Activated T-helper 9 cell treated with anti-CD3 and anti-CD28 coated beads, Interleukin-2, amount 50 U/mL, for 16 hours (primary cell): Measurements from ENCODE around the gene FAM98B.
"Not testable (repeated sequence)": the region's sequence is repeated elsewhere in the genome, so short reads cannot be mapped to it uniquely, and the experiment has no call there.

ENCODE experiments used
- DNase-seq: peaks from one replicate; pipeline ENCODE4 v3.0.0-alpha.2; 2020; ENCODE audit warnings: low read depth

The FAM98B gene

DNA sequence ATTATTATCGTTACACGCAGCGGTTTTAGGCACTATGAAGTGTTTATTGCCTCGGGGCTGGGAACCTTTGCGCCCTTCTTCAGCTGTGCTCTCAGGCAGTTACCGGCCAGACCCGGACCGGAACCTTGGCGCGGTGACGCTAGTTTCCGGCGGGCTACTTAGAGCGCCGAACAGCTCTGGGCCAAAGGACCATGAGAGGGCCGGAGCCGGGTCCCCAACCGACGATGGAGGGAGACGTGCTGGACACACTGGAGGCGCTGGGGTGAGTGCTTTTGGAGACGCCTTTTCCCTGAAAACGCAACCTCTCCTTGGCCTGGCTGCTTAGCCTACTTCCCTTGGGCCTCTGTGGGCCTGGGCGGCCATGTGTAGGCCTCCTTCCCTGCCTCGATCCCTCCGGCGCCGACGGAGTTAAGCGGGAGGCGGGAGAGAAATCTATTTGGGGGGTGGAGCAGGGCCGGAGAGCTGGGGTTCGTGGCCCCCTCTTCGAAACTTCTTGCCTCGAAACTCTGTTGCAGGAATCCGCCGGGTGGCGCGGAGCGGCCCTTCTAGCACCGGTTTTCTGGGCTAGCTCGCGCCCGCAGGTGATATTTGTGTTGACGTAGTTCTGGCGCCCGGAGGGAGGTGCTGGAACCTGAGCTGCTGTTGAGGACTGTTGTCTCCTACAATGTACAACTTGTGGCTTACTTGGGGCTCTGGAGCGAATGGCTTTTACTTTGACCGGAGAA is at the start of gene FAM98B:
FAM98B (plus strand) TSS at position 157 of the 725 bp plus-strand sequence; CDS start at position 192, 35 bp downstream.
- peak; percentile 78 for DNase-seq

DNA sequence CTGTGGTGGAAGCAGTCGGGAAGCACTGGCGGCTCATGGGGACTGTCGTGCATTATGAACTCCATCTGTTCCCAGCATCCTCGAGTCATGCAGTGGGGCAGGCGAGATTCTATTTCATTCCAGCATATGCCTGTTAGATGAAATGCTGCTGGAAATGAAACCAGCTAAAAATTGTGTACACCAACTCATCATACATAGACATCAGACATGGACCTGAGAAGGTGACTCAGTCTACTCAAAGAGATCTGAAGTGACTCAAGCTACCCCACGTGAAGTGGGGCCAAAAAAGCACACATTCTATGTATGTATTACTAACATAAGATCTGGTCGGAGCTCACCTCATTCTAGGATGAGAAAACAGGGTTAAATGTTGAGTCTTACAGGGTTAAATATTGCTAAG is 47.5 kb upstream of the FAM98B start:
- no peak for DNase-seq

DNA sequence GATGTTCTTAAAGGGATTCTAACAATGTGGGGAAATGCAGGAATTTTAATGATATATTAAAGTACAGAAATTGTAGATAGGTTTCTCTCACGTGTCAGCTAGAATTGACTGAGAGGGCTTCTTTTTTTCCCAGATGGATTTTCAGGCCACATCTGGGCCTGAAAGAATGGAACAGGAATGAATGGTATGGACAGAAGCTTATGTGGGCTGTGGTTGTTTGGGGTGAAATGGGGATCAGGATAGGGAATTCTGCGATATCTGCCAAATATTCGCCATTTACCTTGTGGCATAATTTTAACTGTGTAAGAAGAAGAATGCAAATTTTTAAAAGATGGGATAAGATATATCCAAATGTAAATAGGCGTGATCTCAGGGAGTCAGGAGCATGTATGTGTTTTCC is 45.4 kb upstream of the FAM98B start:
- no peak for DNase-seq

DNA sequence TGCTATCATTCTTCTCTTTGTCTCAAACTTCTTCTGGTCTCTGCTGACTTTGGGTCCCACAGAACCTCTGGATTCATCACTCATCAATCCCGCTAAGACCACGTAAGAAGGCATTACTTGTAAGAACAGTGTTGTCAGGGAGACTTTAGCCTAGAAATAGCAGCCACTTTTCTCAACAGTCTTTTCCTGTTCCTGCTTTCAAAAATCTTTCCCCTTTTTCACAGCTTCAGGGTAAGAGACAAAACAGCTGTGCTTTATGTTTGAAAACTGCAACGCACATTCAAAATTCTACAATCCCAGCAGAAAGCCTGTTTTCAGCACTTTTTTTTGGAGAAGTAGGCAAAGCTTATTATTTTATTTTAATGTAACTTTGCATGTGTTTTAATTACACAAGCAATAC is 42.0 kb upstream of the FAM98B start:
- no peak for DNase-seq

DNA sequence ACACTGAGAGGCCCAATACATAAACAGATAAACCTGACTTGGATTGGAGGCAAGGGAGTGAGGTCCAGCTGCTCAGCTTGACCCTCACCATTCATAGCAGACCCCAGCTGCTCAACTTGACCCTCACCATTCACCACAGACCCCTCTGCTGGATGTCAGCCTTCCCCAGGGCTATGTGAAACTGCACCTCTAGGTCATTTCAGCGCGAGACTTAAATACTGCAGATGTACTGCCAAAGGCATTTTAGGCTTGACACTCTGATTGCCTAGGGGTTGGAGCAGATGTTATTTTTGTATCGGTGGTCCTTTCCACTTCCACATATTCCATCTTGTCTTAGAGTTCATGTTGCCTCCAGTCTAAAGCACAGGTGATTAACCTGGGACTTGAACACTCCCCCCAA is 41.5 kb upstream of the FAM98B start:
- DNase-seq = no peak

DNA sequence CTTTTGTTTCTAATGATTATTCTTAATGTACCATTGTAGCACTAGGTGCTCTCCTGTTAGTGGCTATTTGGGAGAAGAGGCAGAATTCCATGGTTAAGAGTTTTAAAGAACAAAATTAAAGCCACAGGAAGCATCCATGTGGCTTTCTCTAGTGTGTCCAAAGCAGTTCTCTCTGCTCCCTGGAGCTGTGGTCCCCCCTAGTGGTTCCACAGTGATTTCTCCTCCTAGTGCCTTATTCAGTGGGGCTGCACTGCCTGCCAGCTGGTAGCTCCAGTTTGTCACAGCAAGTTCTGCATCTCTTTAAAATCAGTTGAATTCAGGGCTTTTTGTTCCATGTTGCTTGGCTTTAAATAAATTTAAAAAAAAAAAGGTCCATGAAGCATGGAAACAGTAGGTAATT is 39.6 kb upstream of the FAM98B start:
- DNase-seq = no peak

DNA sequence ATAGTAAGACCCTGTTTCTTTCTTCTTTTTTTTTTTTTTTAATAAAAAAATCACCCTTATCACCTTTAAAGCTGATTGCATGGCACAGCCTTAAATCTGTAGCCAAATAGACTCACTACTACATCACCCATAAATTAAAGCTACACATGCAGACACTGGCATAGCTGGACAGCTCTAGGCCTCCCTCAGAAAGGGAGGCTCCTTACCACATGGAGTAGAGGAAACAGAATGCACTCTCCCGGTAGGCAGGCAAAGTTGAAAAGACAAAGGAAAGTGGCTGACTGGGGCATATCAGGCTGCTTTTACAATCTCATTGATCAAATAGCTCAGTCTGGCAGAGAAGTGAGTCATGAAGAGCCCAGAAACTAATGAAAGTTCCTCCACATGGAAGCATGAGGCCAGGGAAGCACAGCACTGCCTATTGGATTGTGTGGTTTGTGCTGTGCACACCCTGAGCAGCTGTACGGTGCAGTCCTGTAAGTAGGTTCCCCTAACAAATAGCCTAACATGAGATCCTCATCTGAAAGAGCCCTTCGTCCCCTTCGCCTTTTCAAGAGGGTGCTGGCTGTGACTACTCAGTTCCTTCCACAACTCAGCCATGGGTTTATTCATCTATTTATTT is 32.7 kb upstream of the FAM98B start:
- no peak for DNase-seq

DNA sequence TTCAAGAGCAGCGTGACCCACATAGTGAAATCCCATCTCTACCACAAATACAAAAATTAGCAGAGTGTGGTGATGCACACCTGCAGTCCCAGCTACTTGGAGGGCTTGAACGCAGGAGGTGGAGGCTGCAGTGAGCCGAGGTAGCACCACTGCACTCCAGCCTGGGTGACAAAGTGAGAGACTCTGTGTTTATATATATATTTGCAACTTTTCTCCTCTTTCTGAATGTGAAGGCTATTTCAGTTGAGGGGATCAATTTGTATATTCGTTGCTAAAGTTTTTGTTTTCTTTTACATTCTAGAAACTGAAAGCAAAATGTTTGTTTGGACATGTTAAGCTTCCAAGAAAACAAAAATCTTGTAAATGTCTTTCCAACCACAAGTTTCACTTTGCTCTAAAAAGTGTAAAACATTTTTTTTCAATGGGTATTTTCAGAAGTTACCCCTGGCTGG is 29.8 kb upstream of the FAM98B start:
- DNase-seq = no peak

DNA sequence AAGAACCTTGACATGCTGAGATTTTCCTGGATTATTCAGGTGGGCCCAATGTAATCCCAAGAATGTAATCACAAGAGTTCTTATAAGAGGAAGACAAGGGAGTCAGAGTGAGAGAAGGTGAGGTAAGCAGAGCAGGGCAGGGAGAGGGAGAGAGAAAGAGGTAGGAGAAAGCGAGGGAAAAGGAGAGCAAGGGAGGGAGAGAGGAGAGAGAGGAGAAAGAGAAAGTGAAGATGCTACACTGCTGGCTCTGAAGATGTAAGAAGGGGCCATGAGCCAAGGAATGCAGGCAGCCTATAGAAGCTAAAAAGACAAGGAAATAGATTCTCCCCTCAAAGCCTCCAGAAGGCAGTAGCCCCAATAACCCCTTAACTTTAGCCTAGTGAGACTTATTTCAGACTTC is 28.7 kb upstream of the FAM98B start:
- DNase-seq = no peak

DNA sequence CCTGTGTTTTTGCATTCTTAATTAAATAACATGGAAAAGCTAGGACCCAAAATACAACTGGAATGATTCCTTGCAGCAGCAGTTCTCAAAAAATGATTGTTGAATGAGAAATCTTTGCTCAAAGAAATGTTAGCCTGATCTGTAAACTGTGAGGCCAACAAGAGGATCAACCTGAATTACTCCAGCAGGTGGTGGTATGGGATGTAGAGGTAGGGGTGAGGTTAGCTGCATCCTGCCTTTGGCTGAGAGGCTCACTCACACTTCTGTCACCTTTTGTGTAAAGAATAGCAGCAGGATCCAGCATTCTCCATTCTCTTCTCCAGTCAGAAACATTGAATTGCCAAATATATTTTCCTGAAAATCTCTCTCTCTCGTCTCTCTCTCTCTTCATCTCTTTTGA is 26.5 kb upstream of the FAM98B start:
- DNase-seq = no peak

DNA sequence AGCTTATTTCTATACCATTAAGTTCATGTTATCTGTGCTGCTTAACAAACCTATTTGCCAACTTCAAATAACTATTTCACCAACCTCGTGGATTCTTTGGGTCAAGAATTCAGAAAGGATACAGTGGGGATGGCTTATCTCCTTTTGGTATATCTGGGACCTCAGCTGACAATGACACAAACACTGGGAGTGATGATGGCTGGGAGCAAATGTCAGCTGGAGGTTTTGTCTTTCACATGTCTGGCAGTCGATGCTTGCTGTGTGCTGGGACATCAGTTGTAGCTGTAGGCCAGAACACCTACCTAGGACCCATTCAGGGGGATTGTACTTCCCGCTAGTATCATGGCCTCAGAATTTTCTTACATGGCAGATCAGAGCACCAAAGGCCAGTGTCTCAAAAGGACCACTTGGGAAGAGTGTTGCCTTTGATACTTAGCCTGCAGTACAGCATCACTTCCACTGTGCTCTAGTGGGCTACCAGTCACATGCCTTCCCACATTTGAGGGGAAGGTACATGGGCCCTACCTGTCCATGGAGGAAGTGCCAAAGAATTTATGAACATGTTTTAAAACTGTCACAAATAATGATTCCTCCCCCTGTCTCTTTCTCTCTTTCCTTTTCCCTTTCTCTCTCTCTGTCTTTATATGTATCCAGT is 23.7 kb upstream of the FAM98B start:
- no peak for DNase-seq

DNA sequence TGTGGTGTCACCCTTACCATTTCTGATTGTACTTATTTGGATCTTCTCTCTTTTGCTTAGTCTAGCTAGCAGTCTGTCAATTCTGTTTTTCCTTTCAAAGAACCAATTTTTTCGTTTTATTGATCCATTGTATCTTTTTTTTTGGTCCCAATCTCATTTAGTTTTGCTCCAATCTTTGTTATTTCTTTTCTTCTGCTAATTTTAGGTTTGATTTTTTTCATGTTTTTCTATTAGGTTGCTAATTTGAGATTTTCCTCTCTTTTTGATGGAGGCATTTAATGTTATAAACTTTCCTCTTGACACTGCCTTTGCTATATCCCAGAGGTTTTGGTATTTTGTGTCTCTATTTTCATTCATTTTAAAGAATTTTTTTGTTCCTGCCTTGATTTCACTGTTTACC is 16.9 kb upstream of the FAM98B start:
- DNase-seq = no peak

DNA sequence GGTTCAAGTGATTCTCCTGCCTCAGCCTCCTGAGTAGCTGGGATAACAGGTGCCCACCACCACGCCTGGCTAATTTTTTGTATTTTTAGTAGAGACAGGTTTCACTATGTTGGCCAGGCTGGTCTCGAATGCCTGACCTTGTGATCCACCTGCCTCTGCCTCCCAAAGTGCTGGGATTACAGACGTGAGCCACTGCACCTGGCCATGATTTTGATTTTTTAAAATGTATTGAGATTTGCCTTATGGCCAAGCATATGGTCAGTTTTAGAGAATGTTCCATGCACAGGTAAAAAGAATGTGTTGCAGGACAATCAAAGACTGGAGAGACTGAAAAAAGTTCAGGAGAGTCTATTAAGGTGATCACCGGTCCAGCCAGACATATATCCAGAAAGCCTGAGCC is 16.3 kb upstream of the FAM98B start:
- not testable (repeated sequence) for DNase-seq

DNA sequence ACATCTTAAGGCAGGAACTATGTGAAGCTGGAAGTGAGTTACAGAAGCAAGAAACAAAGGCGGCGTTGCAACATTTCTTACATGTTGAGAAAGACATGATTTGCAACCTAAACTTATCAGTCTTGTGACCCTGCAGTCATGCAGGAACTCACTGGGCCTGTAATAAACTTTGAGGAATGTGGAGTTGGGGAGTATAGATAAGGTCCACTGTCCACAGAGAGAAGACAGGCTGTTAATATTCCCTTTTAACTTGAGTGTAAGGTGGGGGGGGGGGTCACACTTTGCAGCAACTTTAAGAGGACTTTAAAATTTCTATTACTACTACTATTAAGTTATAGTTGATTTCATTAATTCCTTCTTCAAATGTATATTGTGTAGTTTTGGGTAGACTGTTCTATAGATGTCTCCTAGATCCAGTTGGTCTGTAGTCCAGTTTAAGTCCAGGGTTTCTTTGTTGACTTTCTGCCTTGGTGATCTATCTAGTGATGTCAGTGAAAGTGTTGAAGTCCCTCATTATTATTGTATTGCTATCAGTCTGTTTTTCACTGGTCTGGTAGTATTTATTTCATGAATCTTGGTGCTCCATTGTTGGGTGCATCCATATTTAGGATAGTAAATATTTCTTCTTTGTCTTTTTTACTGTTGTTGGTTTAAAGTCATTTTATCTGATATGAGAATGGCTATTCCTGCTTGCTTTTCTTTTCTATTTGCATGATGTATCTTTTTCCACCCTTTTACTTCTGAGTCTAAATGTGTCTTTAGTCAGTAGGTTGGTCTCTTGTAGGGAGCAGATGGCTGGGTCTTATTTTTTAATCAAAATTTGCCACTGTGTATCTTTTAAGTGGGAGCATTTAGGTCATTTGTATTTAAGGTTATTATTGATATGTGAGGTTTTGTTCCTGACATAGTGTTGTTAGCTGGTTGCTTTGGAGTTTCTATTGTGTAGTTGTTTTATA is 15.6 kb upstream of the FAM98B start:
- no peak for DNase-seq

DNA sequence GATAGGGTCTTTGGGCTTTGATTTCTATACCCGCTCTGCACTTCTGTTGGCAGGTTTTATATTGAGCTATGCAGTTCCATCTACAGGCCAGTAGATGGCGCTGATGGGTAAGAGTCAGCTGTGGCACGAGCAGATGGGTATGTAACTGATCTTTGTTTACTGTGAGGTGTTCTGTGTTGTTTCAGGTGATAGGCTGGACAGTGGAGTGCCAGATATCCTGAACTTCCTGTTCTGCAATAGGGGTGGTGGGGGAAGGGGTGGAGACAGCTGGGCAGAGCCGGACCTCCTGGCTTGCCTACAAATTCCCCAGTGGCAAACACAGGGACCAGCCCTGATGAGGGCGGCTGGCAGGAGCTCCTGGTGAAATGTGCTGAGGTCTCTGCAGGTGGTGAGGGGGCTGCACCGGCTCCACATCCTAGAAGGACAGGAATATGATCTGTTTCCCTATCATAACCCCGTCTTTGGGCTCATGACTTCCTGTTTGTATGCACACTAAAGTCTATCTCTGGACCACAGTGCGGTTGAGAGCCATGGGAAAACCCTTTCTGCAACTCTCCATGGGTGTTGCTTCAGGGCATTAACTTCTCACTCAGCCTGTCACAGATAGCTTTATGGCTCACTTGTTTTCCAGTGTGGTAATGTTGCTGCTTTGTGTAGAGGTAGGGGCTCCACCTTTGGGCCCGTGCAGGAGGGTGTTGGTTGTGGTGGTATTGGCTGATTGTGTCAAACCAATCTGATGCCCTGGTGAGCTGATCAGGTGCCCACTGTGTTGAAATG is 13.4 kb upstream of the FAM98B start:
- DNase-seq = peak; percentile 12

DNA sequence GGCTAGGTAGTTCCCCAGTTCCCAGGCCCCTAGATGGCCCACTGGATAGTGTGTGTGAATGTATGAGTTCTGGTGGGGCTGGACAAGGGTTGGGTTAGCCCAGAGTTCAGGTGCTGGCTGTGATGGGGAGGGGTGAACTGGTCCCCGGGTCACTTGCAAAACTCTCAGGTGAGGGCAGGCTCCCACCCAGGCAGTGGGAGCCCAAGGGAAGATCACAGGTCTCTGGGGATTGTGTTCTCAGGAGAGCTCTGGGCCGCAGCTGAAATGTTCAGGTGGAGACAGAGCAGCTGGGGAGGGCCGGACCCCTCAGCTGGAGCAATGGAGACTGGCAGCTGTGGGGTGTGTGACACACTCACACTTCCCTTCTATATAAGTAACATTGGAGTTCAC is 12.8 kb upstream of the FAM98B start:
- DNase-seq = no peak

DNA sequence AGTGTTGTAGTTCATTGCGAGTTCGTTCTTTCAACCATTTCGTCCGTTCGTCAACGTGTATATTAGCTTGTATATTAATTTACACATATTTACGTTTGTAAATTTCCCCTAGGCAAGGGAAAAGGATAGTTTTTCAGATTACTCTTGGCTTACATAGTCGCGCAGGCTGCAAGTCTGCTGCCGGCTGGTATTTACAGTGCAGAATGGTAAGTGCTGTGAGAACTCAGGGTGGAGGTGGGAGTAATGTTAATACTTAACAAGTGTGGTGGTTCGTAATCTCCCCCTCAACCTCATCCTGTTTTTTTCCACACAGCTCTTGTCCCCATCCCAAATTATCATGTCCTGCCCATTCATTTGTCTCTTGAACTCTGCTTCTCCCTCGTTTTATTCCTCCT is 766 bp downstream of the FAM98B start:
- no peak for DNase-seq

DNA sequence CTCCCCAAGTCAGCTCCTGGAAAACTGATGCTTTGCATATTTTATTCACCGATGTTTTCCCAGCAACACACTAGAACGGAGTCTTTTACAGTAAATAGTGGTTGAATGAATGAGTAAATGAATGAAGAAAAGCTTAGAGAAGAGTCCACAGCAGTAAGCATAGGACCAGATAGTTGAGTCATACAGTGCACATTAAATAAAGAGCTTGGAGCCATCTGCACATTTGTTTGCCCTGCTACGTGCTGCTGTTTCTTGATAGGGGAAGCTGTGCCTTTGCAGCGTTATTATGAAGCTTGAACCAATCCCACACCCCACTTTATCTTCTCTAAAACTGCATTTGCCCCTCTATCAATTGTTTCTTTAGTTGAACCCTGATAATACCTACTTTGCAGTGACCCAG is 1.2 kb downstream of the FAM98B start:
- no peak for DNase-seq

DNA sequence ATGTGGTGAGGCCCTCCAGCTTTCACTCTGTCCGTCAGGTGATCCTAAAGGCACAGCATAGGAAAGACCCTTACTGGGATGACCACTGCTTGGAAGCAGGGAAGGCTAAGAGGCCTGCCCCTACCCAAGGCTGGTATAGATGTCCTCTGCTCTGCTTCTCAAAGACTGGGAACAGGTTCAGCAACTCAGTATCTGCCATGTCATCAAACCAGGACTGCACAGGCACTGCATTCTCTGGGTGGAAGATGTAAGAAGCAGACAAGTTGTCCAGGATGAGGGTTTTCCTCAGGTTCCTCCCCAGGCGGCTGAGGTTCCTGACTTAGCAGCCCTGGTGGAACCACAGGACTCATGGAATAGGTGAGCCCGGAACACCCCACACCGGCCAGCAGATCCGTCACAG is 4.7 kb downstream of the FAM98B start:
- DNase-seq = no peak

DNA sequence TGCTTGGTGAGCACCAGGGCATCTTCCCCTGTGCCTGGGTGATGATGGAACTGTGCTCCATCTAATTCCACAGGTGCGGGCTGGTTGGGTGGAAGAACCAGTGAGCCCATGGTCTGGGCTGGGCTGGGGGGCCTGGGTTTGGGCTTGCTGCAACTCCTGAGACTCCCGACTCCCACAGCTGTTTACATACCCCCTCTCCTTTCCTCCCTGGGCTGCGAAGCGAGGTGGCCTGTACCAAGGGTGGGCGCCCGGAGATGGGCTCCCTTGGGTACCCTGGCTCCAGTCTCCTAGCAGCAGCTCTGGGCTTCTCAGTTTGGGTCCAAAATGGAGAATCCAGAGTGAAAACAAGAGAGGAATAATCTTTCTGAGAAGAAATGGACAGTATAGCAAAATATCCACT is 5.6 kb downstream of the FAM98B start:
- no peak for DNase-seq

DNA sequence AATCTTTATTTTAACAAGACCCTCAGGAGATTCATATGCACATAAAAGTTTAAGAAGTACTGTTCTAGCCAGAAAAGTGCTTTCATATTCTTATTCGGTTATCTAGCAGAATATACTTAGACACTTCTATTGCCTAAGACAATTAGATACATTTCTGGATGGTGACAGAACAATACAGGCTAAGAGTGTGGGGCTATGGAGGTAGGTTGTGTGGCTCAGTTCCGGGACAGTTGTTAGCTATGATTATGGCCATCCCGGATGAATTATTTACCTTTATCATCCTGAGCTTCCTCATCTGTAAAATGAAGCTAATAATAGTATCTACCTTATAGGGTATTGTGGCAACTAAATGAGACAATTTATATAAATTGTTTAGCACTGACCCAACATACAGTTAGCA is 6.6 kb downstream of the FAM98B start:
- no peak for DNase-seq
